OCI-LY1 (cell line): ENCODE data around the gene RERE.

Experiments
- EZH2 ChIP-seq: fragments of 200-600 bp; sonication (generic), shearing (Covaris generic); IDR thresholded peaks from 2 replicates; pipeline ENCODE4 v1.8.0; 2017; ENCODE audit warnings: borderline replicate concordance, mixed run types, mild to moderate bottlenecking, antibody characterized with exemption, low read length, moderate library complexity, mixed read lengths
- TF ChIP-seq, protein P1 (sequence below): fragments of 200-600 bp; sonication (generic), shearing (Covaris generic); IDR thresholded peaks from 2 replicates; pipeline ENCODE4 v1.5.1; 2017; ENCODE audit warnings: mild to moderate bottlenecking, antibody characterized with exemption, low read length, moderate library complexity, mixed read lengths

DNA sequence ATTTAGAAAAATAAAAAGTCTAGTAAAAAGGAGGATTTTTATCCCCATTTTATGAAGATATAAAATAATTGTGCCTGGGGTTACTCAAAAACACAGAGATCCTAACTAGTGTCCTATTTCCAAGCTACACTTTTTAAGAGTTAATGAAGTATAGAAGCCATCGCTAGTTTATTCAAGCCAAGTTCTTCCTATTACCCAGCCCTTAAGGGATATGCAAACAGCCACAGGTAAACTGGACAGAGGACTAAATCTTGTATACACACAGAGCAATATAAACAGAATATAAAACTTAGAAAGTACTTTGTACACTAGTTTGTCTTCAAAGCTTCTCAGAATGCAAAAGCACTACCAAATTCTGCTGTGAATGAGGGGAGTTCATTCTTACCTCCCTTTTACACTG lies 111.1 kb downstream of the RERE start:
- no peak for TF ChIP-seq EZH2
- TF ChIP-seq, protein P1, sequence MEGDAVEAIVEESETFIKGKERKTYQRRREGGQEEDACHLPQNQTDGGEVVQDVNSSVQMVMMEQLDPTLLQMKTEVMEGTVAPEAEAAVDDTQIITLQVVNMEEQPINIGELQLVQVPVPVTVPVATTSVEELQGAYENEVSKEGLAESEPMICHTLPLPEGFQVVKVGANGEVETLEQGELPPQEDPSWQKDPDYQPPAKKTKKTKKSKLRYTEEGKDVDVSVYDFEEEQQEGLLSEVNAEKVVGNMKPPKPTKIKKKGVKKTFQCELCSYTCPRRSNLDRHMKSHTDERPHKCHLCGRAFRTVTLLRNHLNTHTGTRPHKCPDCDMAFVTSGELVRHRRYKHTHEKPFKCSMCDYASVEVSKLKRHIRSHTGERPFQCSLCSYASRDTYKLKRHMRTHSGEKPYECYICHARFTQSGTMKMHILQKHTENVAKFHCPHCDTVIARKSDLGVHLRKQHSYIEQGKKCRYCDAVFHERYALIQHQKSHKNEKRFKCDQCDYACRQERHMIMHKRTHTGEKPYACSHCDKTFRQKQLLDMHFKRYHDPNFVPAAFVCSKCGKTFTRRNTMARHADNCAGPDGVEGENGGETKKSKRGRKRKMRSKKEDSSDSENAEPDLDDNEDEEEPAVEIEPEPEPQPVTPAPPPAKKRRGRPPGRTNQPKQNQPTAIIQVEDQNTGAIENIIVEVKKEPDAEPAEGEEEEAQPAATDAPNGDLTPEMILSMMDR: no peak
